GM21447 (cell line): ENCODE data around the gene GSTM5.
A peak's percentile ranks its signal among the peaks of the same experiment; 100 is the strongest.
"Not testable (repeated sequence)": the region's sequence is repeated elsewhere in the genome, so short reads cannot be mapped to it uniquely, and the experiment has no call there.

ENCODE experiments used
- ATAC-seq: cut with Tn5 transposase; IDR thresholded peaks from one replicate; pipeline ENCODE4 v1.9.1; 2021; ENCODE audit not compliant: unreplicated experiment

The GSTM5 gene

DNA sequence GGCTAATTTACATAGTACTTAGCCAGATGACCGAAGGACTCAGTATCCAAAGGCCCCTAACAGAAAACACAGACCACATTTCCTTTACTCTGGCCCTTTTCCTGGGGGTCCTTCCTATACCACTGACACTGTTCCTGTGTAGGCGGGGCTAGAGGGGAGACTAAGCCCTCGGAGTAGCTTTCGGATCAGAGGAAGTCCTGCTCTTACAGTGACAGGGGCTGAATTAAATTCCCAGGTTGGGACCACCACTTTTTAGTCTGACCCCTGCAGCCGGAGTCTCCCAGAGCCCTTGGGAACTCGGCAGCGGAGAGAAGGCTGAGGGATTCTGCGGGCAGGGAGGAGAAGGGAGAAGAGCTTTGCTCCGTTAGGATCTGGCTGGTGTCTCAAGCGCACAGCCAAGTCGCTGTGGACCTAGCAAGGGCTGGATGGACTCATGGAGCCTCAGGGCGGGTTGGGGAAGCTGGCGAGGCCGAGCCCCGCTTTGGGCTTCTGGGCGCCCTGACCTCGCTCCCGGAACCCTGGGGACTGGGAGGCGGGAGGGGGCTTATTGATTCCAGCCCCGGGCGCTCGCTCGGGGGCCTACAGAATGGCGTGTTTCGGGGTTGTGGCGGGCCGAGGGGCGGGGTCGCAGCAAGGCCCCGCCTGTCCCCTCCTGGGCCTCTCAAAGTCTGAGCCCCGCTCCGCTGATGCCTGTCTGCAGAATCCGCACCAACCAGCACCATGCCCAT lies at the start of gene GSTM5:
TSS of gene GSTM5 (plus strand) at position 659 of the 728 bp plus-strand sequence. CDS start at position 721, 62 bp downstream.
- not testable (repeated sequence) for ATAC-seq

- no peak for ATAC-seq
Measured at GRCh38 chr1:109664671-109665070, 47.4 kb upstream of the GSTM5 start.

DNA sequence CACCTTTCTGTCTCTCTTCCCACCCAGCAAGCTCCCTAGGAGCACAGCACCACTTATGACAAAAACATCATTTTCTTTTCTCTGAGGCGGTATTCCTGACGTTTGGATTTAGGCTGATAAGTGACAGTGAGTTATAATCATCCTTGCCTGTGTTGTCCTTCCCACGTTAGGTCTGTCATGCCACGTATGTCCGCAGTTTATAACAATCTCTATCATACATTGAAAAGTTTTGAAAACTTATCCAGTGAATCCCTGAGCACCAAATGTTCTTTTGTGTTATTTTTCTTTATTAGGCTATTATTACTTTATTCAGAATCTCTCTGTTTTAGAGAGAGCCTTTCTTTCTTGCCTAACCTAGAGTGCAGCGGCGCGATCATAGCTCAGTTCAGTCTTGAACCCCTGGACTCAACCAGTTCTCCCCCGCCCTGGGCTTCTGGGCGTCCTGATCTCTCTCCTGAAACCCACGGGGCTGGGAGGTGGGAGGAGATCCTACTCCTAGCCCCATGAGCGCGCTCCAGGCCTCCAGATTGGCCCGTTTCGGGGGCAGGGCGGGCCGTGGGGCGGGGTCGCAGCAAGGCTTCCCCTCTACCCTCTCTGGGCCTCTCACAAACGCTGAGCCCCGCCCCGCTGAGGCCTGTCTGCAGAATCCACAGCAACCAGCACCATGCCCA lies 44.5 kb upstream of the GSTM5 start, which contains the start of gene GSTM2:
TSS of gene GSTM2 (plus strand) at position 606 of the 671 bp plus-strand sequence. CDS start at position 665, 59 bp downstream.
- peak; percentile 91 for ATAC-seq

- no peak for ATAC-seq
Measured at GRCh38 chr1:109668123-109668775, 43.8 kb upstream of the GSTM5 start.

DNA sequence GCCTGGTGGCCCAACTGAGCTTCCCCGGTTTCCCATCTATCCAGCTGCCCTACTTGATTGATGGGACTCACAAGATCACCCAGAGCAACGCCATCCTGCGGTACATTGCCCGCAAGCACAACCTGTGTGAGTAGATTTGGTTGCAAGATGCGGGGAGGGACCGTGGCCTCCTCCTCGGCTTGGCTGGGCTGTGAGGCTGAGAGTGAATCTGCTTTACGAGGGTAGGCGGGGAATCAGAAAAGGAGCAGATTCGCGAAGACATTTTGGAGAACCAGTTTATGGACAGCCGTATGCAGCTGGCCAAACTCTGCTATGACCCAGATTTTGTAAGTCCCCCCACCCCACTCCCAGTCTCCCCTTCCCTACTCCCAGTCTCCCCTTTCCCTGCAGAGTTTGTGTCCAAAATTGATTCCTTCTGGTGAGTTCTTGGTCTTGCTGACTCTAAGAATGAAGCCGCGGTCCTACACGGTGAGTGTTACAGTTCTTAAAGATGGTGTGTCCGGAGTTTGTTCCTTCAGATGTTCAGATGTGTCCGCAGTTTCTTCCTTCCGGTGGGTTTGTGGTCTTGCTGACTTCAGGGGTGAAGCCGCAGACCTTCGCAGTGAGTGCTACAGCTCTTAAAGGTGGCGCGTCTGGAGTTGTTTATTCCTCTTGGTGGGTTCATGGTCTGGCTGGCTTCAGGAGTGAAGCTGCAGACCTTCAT lies 42.7 kb upstream of the GSTM5 start:
- ATAC-seq = no peak

GRCh38 chr1:109669949-109670302 lies 42.1 kb upstream of the GSTM5 start:
- ATAC-seq = not testable (repeated sequence)

- no peak for ATAC-seq
Measured at GRCh38 chr1:109671067-109671466, 41.0 kb upstream of the GSTM5 start.

DNA sequence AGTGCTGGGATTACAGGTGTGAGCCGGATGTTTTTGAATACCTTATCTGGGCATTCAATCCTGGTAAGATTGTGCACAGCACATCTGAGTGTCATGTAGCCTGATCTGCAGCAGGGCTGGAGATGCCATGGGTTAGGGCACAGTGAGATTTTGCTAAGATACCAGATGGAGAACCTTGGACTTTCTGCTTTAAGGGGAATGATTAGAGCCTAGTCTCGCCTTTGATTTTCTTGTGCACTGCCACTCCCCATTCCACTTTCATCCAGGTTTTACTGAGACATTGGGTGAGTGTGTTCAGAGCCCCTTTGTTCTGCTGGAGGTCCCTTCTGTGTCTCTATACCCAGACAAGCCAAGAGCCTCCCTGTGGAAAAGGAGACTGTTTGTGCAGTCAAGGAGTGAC lies 38.2 kb upstream of the GSTM5 start:
- not testable (repeated sequence) for ATAC-seq

GRCh38 chr1:109676683-109677381 lies 35.2 kb upstream of the GSTM5 start:
- ATAC-seq = not testable (repeated sequence)

- ATAC-seq = no peak
Measured at GRCh38 chr1:109677459-109677858, 34.6 kb upstream of the GSTM5 start.

DNA sequence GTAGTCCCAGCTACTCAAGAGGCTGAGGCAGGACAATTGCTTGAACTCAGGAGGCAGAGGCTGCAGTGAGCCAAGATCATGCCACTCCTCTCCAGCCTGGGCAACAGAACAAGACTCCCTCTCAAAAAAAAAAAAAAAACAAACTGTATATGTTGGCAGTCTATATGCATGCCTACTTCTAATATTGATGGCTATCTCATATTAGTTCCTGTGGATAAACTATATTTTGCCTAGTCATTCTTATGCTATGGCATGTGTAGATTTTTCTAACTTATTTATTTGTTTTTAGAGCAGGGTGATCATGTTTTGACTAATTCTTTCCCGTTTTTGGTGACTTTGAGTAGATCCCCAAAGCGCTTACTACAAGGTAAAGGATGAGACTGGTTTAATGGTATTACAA lies 33.4 kb upstream of the GSTM5 start:
- ATAC-seq = not testable (repeated sequence)

- ATAC-seq = not testable (repeated sequence)
Measured at GRCh38 chr1:109684777-109685176, 27.3 kb upstream of the GSTM5 start.

DNA sequence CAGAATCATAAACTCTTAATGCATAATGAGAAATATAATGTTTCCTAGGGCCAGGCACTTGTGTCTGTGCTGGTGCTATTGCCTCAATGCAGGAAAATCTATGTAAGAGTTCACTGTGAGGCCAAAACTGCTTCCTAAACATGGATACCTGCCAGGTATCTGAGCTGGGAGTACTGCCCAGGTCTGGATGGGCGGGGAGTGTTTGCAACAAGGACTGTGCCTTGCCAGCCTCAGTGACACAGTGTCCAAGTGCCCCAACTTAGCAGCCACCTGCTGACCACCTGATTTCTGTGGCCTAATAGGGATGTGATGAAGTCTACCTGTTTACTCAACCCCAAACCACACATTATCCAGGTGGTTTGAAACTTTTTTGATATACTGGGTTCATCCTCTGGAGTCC lies 26.7 kb upstream of the GSTM5 start:
- ATAC-seq = not testable (repeated sequence)

DNA sequence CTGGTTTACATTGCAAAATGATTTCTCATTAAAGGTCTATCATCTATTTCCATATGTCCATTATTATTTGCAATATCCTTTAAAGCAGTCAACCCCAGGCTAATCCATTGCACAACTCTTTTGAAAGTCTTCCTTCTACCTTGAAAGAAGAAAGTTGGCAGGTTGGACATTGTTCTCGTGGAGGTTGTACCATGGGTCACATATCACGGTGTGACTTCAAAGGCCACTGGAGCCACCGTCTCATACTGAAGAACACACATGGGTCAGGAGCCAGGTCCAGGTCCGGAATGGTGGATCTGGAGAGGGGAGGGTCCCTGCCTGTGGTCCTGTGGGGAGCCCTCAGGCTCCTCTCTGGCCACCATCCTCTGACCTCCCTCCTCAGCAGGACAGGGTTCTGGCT lies 26.2 kb upstream of the GSTM5 start:
- not testable (repeated sequence) for ATAC-seq

- ATAC-seq = not testable (repeated sequence)
Measured at GRCh38 chr1:109687109-109687508, 24.9 kb upstream of the GSTM5 start.

DNA sequence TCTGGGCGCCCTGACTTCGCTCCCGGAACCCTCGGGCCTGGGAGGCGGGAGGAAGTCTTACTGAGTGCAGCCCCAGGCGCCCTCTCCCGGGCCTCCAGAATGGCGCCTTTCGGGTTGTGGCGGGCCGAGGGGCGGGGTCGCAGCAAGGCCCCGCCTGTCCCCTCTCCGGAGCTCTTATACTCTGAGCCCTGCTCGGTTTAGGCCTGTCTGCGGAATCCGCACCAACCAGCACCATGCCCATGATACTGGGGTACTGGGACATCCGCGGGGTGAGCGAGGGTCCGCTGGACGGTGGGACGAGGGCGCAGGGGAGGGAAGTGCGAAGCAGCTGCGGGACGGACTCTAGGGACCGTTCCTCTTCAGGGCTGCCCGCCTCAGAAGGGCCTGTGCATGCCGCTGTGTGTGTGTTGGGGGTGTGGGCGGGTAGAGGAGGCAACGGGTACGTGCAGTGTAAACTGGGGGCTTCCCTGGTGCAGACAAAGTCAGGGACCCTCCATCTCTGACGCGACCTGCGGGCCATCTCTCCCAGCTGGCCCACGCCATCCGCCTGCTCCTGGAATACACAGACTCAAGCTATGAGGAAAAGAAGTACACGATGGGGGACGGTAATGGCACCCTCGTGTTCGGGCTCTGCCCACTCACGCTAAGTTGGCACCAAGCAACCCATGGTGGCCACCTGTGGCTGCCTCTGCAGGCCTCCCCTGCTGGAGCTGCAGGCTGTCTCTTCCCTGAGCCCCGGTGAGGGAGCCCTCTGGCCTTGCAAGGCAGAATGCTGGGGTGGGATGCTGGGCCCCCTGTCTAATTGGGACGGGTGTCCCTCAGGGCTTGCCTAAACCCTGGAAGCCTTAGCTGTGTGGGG lies 24.2 kb upstream of the GSTM5 start, which contains the start of gene GSTM1:
TSS of gene GSTM1 (plus strand) at position 177 of the 859 bp plus-strand sequence. CDS start at position 234, 57 bp downstream.
- ATAC-seq = peak; percentile 97

DNA sequence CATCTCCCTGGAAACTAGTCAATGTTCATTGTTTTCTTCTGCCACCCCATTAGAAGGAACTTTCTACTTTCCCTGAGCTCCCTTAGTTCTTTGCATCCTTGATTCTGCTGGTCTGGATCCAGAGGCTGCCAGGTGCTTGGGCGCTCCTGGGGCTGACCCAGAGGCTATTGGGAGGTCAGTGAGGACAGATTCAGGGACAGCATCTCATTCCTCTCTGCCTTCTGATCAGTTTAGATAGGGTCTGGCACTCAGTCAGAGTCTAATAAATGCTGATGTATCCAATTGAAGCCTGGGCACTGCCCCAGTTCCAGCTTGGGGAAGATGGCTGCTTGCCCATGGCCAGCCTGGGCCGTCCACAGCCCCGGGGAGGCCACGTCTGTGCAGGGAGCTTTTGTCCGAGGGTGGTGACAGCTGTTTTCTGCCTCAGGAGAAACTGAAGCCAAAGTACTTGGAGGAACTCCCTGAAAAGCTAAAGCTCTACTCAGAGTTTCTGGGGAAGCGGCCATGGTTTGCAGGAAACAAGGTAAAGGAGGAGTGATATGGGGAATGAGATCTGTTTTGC lies 22.1 kb upstream of the GSTM5 start:
- no peak for ATAC-seq

- ATAC-seq = no peak
Measured at GRCh38 chr1:109691759-109692158, 20.3 kb upstream of the GSTM5 start.

DNA sequence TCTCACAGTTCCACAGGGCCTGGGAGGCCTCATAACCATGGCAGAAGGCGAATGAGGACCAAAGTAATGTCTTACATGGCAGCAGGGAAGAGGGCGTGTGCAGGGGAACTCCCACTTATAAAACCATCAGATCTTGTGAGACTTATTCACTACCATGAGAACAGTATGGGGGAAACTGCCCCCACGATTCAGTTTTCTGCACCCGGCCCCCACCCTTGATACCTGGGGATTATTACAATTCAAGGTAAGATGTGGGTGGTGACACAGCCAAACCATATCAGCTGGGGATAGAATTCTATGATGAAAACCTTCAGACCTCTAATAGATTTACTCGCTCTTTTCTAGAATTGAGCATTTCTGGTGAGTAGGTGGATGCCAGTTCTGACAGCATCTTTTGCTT lies 17.7 kb upstream of the GSTM5 start:
- ATAC-seq = not testable (repeated sequence)
